Right cardiac atrium (tissue), 5 donors: ENCODE data around the gene CACNA1F. TPM values are rescaled to one million over a fixed set of nuclear protein-coding genes. Genes with fewer than 3 reads are reported as not detected.

ENCODE experiments used
- ATAC-seq, 2 donors: fragments of 200-7000 bp; cut with Tn5 transposase; one replicate each; pipeline versions ENCODE4 v1.8.0 to v1.9.1; 2020; ENCODE audit warnings: moderate library complexity in 2 of 2, mild to moderate bottlenecking in 1 of 2
- DNase-seq, 3 donors: peaks; one replicate each; pipeline ENCODE4 v3.0.0-alpha.2; 2020
- H3K27ac ChIP-seq: one replicate; pipeline ENCODE4 v1.5.1; 2013; ENCODE audit warnings: mild to moderate bottlenecking, low read length, control low read depth, moderate library complexity
- H3K27me3 ChIP-seq: one replicate; pipeline ENCODE4 v1.6.1; 2013; ENCODE audit not compliant: control insufficient read depth, insufficient read depth
- H3K4me1 ChIP-seq: one replicate; pipeline ENCODE4 v1.6.1; 2013; ENCODE audit warnings: low read length; ENCODE audit not compliant: control insufficient read depth, insufficient read depth
- H3K4me3 ChIP-seq: one replicate; pipeline ENCODE4 v1.5.1; 2013; ENCODE audit warnings: low read length, control low read depth
- H3K9me3 ChIP-seq: one replicate; pipeline ENCODE4 v1.6.1; 2013; ENCODE audit warnings: low read length; ENCODE audit not compliant: control insufficient read depth
- WGBS: extraction: QIAGEN DNeasy Blood & Tissue Kit; methylation state at CpG from one replicate; pipeline ENCODE4 v1.1.7; 2013; 5-methylcytosine and 5-hydroxymethylcytosine counted together
- intact Hi-C, 4 donors: fragments of 100-400 bp; cut with DNase I; formaldehyde crosslinking; loops; one replicate each; pipeline versions ENCODE4 v1.11.0 to v1.14.0; 2022 to 2023
- long read RNA-seq, 4 donors: library from polyadenylated mRNA; unstranded; transcript quantifications; one replicate each; pipeline ENCODE4 v2.0.0, GENCODE V29; 2020 to 2021
- polyA plus RNA-seq: library from polyadenylated mRNA; stranded (reverse); fragments of 200-250 nt; gene quantifications from one replicate; pipeline ENCODE4 v1.2.3, GENCODE V29; 2013
- total RNA-seq, 4 donors: library from RNA; stranded (reverse); fragmentation: NEBNext Ultra II Directional; extraction: Animal tissue kit (Norgen Biotek cat#: 25700); gene quantifications; one replicate each; pipeline ENCODE4 v1.2.1, GENCODE V29; 2021
- donor health status: healthy with polysubstance abuse.
- donor health status: DM: no; HTN: yes; CAD: no.
- donor health status: DM: no; HTN: no; CAD: no.
- donor health status: DM: no; HTN: yes; CAD: no; lungs with severe emphysema.
- donor health status: DM: yes; HTN: yes; CAD: no.

The CACNA1F gene
- total RNA-seq (under 1 TPM; 0.17 to 0.78 (median 0.19) TPM), polyA plus RNA-seq (0.09 TPM)
- long read RNA-seq, donor 1: 0 reads
- long read RNA-seq, donor 2: 0 reads
- long read RNA-seq, donor 3, partial matches to known transcripts: 0 of 1 reads
- long read RNA-seq, donor 3, other reads (novel, unspliced or antisense): 1 of 1 reads
- long read RNA-seq, donor 4, partial matches to known transcripts: 1 of 3 reads
- long read RNA-seq, donor 4, other reads (novel, unspliced or antisense): 2 of 3 reads

- Histone ChIP-seq H3K27ac (no peak within 1 kb of the TSS), H3K9me3 (no peaks in the 10 kb centered on the region), H3K4me3 (peak within 1 kb of the TSS; percentile 42), H3K27me3 (no peaks in the 10 kb centered on the region), H3K4me1 (no peaks in the 10 kb centered on the region)
- no peak for ATAC-seq
- no peak for DNase-seq
- intact Hi-C loops: no loop called here
- WGBS: 89% methylated on average over 9 of the region's 9 CpGs
These were observed at the start of gene CACNA1F for GRCh38 chrX:49233176-49233575. Gene CACNA1F, minus strand, starts transcription at chrX:49233340. Its CDS starts 31 bp downstream, at chrX:49233309.

GRCh38 chrX:49282647-49283011, 49.5 kb upstream of the CACNA1F start:
- ATAC-seq (peak; percentile 84 to 87), DNase-seq (peak in 2 of 3 donors; percentile 31 to 62)
- Histone ChIP-seq H3K27me3 (no peaks in the 10 kb centered on the region), H3K4me3 (no peak overlapping the region), H3K9me3 (no peaks in the 10 kb centered on the region), H3K27ac (no peak overlapping the region), H3K4me1 (no peaks in the 10 kb centered on the region)
- 31% methylated on average over 11 of the region's 11 CpGs for WGBS
- intact Hi-C loops: no loop called here

GRCh38 chrX:49278081-49278480, 44.9 kb upstream of the CACNA1F start:
- intact Hi-C loops: loop anchor here in 1 of 4 donors (10.0 kb wide), 1 partner anchor 83 kb away; no protein-coding TSS in a partner anchor
- 87% methylated on average over 3 of the region's 3 CpGs for WGBS

GRCh38 chrX:49277535-49277830, 44.3 kb upstream of the CACNA1F start:
- intact Hi-C loops: loop anchor here in 1 of 4 donors (10.0 kb wide), 1 partner anchor 83 kb away; no protein-coding TSS in a partner anchor
- no peaks in the 10 kb centered on the region for H3K27me3 ChIP-seq
- no peak overlapping the region for H3K4me3 ChIP-seq
- ATAC-seq (no peak), DNase-seq (no peak)
- no peaks in the 10 kb centered on the region for H3K9me3 ChIP-seq
- H3K27ac ChIP-seq: no peak overlapping the region
- H3K4me1 ChIP-seq: peaks cover 5% of the 10 kb centered on the region
- WGBS: 65% methylated on average over 3 of the region's 3 CpGs

More at GRCh38 chrX:49278081-49278480, 44.9 kb upstream of the CACNA1F start:
- ATAC-seq (no peak), DNase-seq (no peak)
- no peak overlapping the region for H3K4me3 ChIP-seq
- peaks cover 5% of the 10 kb centered on the region for H3K4me1 ChIP-seq
- H3K27ac ChIP-seq: no peak overlapping the region
- no peaks in the 10 kb centered on the region for H3K9me3 ChIP-seq
- H3K27me3 ChIP-seq: no peaks in the 10 kb centered on the region

GRCh38 chrX:49276671-49277534, 43.8 kb upstream of the CACNA1F start:
- intact Hi-C loops: loop anchor here in 1 of 4 donors (10.0 kb wide), 1 partner anchor 82 kb away; no protein-coding TSS in a partner anchor
- ATAC-seq (peak; percentile 21 to 47), DNase-seq (no peak)
- Histone ChIP-seq H3K27ac (peak overlapping the region; percentile 43), H3K4me1 (peaks cover 5% of the 10 kb centered on the region), H3K27me3 (no peaks in the 10 kb centered on the region), H3K9me3 (no peaks in the 10 kb centered on the region), H3K4me3 (no peak overlapping the region)
- 50% methylated on average over 19 of the region's 19 CpGs for WGBS

GRCh38 chrX:49276207-49276606, 43.1 kb upstream of the CACNA1F start:
- no peaks in the 10 kb centered on the region for H3K27me3 ChIP-seq
- H3K4me3 ChIP-seq: no peak overlapping the region
- no peak for DNase-seq
- 64% methylated on average over 1 of the region's 1 CpG for WGBS
- peaks cover 5% of the 10 kb centered on the region for H3K4me1 ChIP-seq
- H3K9me3 ChIP-seq: no peaks in the 10 kb centered on the region
- no peak overlapping the region for H3K27ac ChIP-seq
- intact Hi-C loops: loop anchor here in 1 of 4 donors (10.0 kb wide), 1 partner anchor 81 kb away; no protein-coding TSS in a partner anchor
- no peak for ATAC-seq

- WGBS: 79% methylated on average over 8 of the region's 8 CpGs
- ATAC-seq: no peak
- no peak for DNase-seq
- Histone ChIP-seq H3K9me3 (no peaks in the 10 kb centered on the region), H3K27me3 (no peaks in the 10 kb centered on the region), H3K27ac (no peak overlapping the region), H3K4me1 (peaks cover 5% of the 10 kb centered on the region), H3K4me3 (no peak overlapping the region)
- intact Hi-C loops: loop anchor here in 1 of 4 donors (10.0 kb wide), 1 partner anchor 78 kb away; no protein-coding TSS in a partner anchor
These were observed 40.1 kb upstream of the CACNA1F start for GRCh38 chrX:49273181-49273727.

GRCh38 chrX:49272421-49272820, 39.3 kb upstream of the CACNA1F start:
- intact Hi-C loops: loop anchor here in 1 of 4 donors (10.0 kb wide), 1 partner anchor 78 kb away; no protein-coding TSS in a partner anchor
- Histone ChIP-seq H3K27me3 (no peaks in the 10 kb centered on the region), H3K4me1 (peaks cover 5% of the 10 kb centered on the region), H3K9me3 (no peaks in the 10 kb centered on the region), H3K27ac (no peak overlapping the region), H3K4me3 (no peak overlapping the region)
- DNase-seq (no peak), ATAC-seq (no peak)
- 57% methylated on average over 6 of the region's 6 CpGs for WGBS

- H3K27ac ChIP-seq: peak overlapping the region; percentile 32
- intact Hi-C loops: loop anchor here in 1 of 4 donors (10.0 kb wide), 1 partner anchor 77 kb away; no protein-coding TSS in a partner anchor
- WGBS: 80% methylated on average over 2 of the region's 2 CpGs
- H3K27me3 ChIP-seq: no peaks in the 10 kb centered on the region
- ATAC-seq (no peak), DNase-seq (no peak)
- H3K9me3 ChIP-seq: no peaks in the 10 kb centered on the region
- H3K4me1 ChIP-seq: peaks cover 1% of the 10 kb centered on the region
- H3K4me3 ChIP-seq: peak overlapping the region; percentile 12
These were observed 38.2 kb upstream of the CACNA1F start for GRCh38 chrX:49271341-49271740.

GRCh38 chrX:49270249-49270921, 37.2 kb upstream of the CACNA1F start:
- Histone ChIP-seq H3K9me3 (no peaks in the 10 kb centered on the region), H3K4me1 (no peaks in the 10 kb centered on the region), H3K4me3 (peak overlapping the region; percentile 64), H3K27me3 (no peaks in the 10 kb centered on the region), H3K27ac (peak overlapping the region; percentile 99)
- intact Hi-C loops: loop anchor here in 1 of 4 donors (10.0 kb wide), 1 partner anchor 76 kb away; no protein-coding TSS in a partner anchor
- ATAC-seq (no peak), DNase-seq (peak in 2 of 3 donors; percentile 61 to 73)
- 42% methylated on average over 62 of the region's 66 CpGs for WGBS
